GM21367 (cell line): Measurements from ENCODE around the gene CDK5RAP1.

ENCODE experiments used
- ATAC-seq: cut with Tn5 transposase; IDR thresholded peaks from one replicate; pipeline ENCODE4 v1.9.1; 2021; ENCODE audit not compliant: unreplicated experiment

The CDK5RAP1 gene

GRCh38 chr20:33387177-33387576, 14.1 kb downstream of the CDK5RAP1 start:
- no peak for ATAC-seq

GRCh38 chr20:33386673-33387072, 14.6 kb downstream of the CDK5RAP1 start:
- ATAC-seq: no peak

- no peak for ATAC-seq
Observed at GRCh38 chr20:33377366-33377765, 24.0 kb downstream of the CDK5RAP1 start.

GRCh38 chr20:33373735-33374605, 27.3 kb downstream of the CDK5RAP1 start:
- ATAC-seq: no peak

- ATAC-seq: no peak
Observed at GRCh38 chr20:33372993-33373441, 28.3 kb downstream of the CDK5RAP1 start.

- ATAC-seq: no peak
Observed at GRCh38 chr20:33370291-33370690, 31.0 kb downstream of the CDK5RAP1 start.

- no peak for ATAC-seq
Observed at GRCh38 chr20:33362898-33363297, 38.4 kb downstream of the CDK5RAP1 start.

- no peak for ATAC-seq
Observed at GRCh38 chr20:33359399-33360261, 41.7 kb downstream of the CDK5RAP1 start.

- ATAC-seq: no peak
Observed at GRCh38 chr20:33353013-33353402, 48.3 kb downstream of the CDK5RAP1 start.

GRCh38 chr20:33352258-33353012, 48.9 kb downstream of the CDK5RAP1 start:
- ATAC-seq: no peak

GRCh38 chr20:33351696-33352095, 49.6 kb downstream of the CDK5RAP1 start:
- no peak for ATAC-seq

GRCh38 chr20:33349493-33349892, 51.8 kb downstream of the CDK5RAP1 start:
- ATAC-seq: no peak

GRCh38 chr20:33348136-33348937, 53.0 kb downstream of the CDK5RAP1 start:
- no peak for ATAC-seq

- ATAC-seq: no peak
Observed at GRCh38 chr20:33345342-33345741, 56.0 kb downstream of the CDK5RAP1 start.

- ATAC-seq: no peak
Observed at GRCh38 chr20:33343521-33343920, 57.8 kb downstream of the CDK5RAP1 start.

GRCh38 chr20:33339515-33340058, 61.7 kb downstream of the CDK5RAP1 start:
- ATAC-seq: no peak

GRCh38 chr20:33338467-33339258, 62.7 kb downstream of the CDK5RAP1 start:
- ATAC-seq: no peak

- no peak for ATAC-seq
Observed at GRCh38 chr20:33337531-33338165, 63.7 kb downstream of the CDK5RAP1 start.

GRCh38 chr20:33337119-33337518, 64.2 kb downstream of the CDK5RAP1 start:
- ATAC-seq: no peak
